Peyer's patch (tissue), 4 donors: ENCODE measurements around the gene F12.
A peak's percentile ranks its signal among the peaks of the same experiment; 100 is the strongest.

Experiments used
- POLR2A ChIP-seq, 2 donors: fragments of 450-650 bp; IDR thresholded peaks; one replicate each; pipeline ENCODE4 v1.5.1; 2017; ENCODE audit warnings: antibody characterized with exemption in 2 of 2, mild to moderate bottlenecking in 2 of 2, moderate library complexity in 2 of 2
- TF ChIP-seq, protein P1 (sequence below), 6 experiments: fragments of 450-650 bp in 4 of 6; fragments of 200-600 bp in 2 of 6; sonication (generic) in 1 of 6; IDR thresholded peaks; one replicate each; pipeline ENCODE4 v1.5.1; 2017 to 2019; ENCODE audit warnings: antibody characterized with exemption in 6 of 6, mild to moderate bottlenecking in 3 of 6, moderate library complexity in 1 of 6

DNA sequence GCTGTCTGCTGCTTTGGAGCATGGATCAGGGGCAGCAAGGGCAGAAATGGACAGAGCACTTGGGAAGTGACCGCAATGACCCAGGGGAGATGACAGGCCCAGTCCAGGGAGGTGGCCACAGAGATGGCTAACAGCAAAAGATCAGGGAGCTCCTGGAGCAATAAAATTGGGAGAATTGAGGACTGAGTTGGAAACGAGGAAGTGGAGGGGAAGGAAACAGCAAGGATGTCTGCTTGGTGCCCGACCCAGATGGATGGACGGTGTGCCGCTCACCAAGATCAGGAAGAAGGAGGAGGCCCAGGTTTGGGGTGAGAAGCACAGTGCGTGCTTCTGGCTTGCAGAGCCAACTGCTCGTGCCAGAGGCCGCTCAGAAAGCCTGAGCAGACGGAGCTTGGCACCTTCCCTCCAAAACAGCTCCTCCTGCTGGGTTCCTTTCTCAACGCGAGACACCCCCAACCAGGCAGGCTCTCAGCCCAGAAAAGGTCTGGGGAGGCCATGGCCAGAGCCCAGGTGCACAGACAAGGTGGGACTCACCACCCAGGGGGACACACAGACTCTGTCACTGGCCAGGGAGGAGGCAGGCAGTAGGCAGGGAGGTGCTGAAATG is 26.8 kb downstream of the F12 start:
- TF ChIP-seq POLR2A (IDR thresholded peaks at IDR 0.05), result no peak
- TF ChIP-seq, protein P1, sequence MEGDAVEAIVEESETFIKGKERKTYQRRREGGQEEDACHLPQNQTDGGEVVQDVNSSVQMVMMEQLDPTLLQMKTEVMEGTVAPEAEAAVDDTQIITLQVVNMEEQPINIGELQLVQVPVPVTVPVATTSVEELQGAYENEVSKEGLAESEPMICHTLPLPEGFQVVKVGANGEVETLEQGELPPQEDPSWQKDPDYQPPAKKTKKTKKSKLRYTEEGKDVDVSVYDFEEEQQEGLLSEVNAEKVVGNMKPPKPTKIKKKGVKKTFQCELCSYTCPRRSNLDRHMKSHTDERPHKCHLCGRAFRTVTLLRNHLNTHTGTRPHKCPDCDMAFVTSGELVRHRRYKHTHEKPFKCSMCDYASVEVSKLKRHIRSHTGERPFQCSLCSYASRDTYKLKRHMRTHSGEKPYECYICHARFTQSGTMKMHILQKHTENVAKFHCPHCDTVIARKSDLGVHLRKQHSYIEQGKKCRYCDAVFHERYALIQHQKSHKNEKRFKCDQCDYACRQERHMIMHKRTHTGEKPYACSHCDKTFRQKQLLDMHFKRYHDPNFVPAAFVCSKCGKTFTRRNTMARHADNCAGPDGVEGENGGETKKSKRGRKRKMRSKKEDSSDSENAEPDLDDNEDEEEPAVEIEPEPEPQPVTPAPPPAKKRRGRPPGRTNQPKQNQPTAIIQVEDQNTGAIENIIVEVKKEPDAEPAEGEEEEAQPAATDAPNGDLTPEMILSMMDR (IDR thresholded peaks at IDR 0.05), result peak in 3 of 6 experiments; percentile 13 to 31 (median 17)
